Lung (tissue), 12 donors: ENCODE results near the gene PAM. TPM values are rescaled to one million over a fixed set of nuclear protein-coding genes. Genes with fewer than 3 reads are reported as not detected.

Source experiments
- ATAC-seq: fragments of 200-7000 bp; cut with Tn5 transposase; one replicate; pipeline ENCODE4 v1.9.1; 2020; ENCODE audit warnings: moderate number of reproducible peaks; ENCODE audit not compliant: insufficient read depth, low FRiP score
- DNase-seq, 3 donors: peaks; one replicate each; pipeline ENCODE4 v3.0.0-alpha.2; 2013 to 2017
- H3K27ac ChIP-seq, 2 donors: one replicate each; pipeline ENCODE4 v1.5.1; 2013; ENCODE audit warnings: mild to moderate bottlenecking in 2 of 2, moderate library complexity in 2 of 2, control low read depth in 1 of 2, inconsistent platforms in 1 of 2, low read depth in 1 of 2, low read length in 1 of 2
- H3K27me3 ChIP-seq, 3 donors: one replicate each; pipeline ENCODE4 v1.5.1; 2013; ENCODE audit warnings: low read length in 2 of 3; ENCODE audit not compliant: control insufficient read depth in 3 of 3, insufficient read depth in 3 of 3
- H3K36me3 ChIP-seq, 4 donors: one replicate each; pipeline ENCODE4 v1.5.1; 2013; ENCODE audit warnings: low read length in 4 of 4, mild to moderate bottlenecking in 1 of 4, moderate library complexity in 1 of 4; ENCODE audit not compliant: control insufficient read depth in 4 of 4, insufficient read depth in 4 of 4
- H3K4me1 ChIP-seq, 5 donors: one replicate each; pipeline ENCODE4 v1.5.1; 2013; ENCODE audit warnings: low read length in 5 of 5, mild to moderate bottlenecking in 2 of 5, moderate library complexity in 1 of 5; ENCODE audit not compliant: control insufficient read depth in 5 of 5, insufficient read depth in 5 of 5
- H3K4me3 ChIP-seq: one replicate; pipeline ENCODE4 v1.5.1; 2013; ENCODE audit warnings: mild to moderate bottlenecking, control low read depth, moderate library complexity
- H3K9ac ChIP-seq, 2 donors: one replicate each; pipeline ENCODE4 v1.5.1; 2013; ENCODE audit warnings: low read length in 2 of 2, control low read depth in 1 of 2; ENCODE audit not compliant: insufficient read depth in 1 of 2
- H3K9me3 ChIP-seq, 4 donors: one replicate each; pipeline ENCODE4 v1.5.1; 2013; ENCODE audit warnings: low read length in 3 of 4, mild to moderate bottlenecking in 1 of 4, moderate library complexity in 1 of 4; ENCODE audit not compliant: control insufficient read depth in 4 of 4, insufficient read depth in 3 of 4
- WGBS, 2 donors: extraction: QIAGEN DNeasy Blood & Tissue Kit; methylation state at CpG; one replicate each; pipeline ENCODE4 v1.1.7; 2013; 5-methylcytosine and 5-hydroxymethylcytosine counted together
- polyA plus RNA-seq, 2 donors: library from polyadenylated mRNA; stranded (reverse); fragments of 200-250 nt; gene quantifications; one replicate each; pipeline ENCODE4 v1.2.1, GENCODE V29; 2013
- total RNA-seq, 2 donors: library from RNA; depleted of rRNA in 1 of 2; stranded (reverse); fragments of >200 nt in 1 of 2; gene quantifications; one replicate each; pipeline ENCODE4 v1.2.1, GENCODE V29; 2014 to 2021
- TF ChIP-seq, protein P1 (sequence below): IDR thresholded peaks from 2 replicates; pipeline ENCODE4 v1.5.1; 2012; ENCODE audit warnings: mild to moderate bottlenecking; ENCODE audit errors: control extremely low read depth, extremely low read depth
- donor health status: control.
- donor health status: control.
- donor health status: Bipolar disorder and iron deficiency.
- donor health status: healthy.
- donor health status: DM: yes; HTN: yes; CAD: no.

The PAM gene
- total and polyA plus RNA-seq, 4 donors = 117 to 248 (median 151) TPM

DNA sequence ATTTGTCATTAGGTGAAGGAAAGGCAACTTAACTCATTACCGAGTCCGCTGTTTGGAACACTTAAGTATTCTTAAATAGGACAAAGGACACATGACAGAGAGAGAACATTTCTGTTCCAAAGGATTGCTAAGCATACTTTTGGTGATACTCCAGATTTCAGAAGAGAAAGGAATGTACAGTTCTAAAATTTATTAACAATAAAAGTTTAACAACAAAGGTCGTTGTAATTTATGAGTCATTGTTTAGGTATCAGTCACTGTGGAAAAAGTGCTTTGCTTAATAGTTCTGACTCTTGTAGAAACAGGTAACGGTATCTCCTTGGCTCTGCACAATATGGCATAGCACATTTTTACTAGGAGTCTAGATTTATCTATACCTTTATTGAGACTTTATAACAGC is 36.3 kb upstream of the PAM start:
- WGBS, 2 donors = 71 to 84% methylated on average over 4 of the region's 4 CpGs
- peaks cover 0 to 2% (median 0%) of the 10 kb centered on the region in 4 donors for H3K9me3 ChIP-seq
- H3K9ac ChIP-seq = no peak overlapping the region
- no peaks in the 10 kb centered on the region for H3K36me3 ChIP-seq
- no peaks in the 10 kb centered on the region for H3K27me3 ChIP-seq
- DNase-seq = no peak
- no peak overlapping the region for H3K4me3 ChIP-seq
- no peaks in the 10 kb centered on the region for H3K4me1 ChIP-seq
- TF ChIP-seq, protein P1, sequence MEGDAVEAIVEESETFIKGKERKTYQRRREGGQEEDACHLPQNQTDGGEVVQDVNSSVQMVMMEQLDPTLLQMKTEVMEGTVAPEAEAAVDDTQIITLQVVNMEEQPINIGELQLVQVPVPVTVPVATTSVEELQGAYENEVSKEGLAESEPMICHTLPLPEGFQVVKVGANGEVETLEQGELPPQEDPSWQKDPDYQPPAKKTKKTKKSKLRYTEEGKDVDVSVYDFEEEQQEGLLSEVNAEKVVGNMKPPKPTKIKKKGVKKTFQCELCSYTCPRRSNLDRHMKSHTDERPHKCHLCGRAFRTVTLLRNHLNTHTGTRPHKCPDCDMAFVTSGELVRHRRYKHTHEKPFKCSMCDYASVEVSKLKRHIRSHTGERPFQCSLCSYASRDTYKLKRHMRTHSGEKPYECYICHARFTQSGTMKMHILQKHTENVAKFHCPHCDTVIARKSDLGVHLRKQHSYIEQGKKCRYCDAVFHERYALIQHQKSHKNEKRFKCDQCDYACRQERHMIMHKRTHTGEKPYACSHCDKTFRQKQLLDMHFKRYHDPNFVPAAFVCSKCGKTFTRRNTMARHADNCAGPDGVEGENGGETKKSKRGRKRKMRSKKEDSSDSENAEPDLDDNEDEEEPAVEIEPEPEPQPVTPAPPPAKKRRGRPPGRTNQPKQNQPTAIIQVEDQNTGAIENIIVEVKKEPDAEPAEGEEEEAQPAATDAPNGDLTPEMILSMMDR = no peak
- ATAC-seq = no peak
- H3K27ac ChIP-seq = no peak overlapping the region

DNA sequence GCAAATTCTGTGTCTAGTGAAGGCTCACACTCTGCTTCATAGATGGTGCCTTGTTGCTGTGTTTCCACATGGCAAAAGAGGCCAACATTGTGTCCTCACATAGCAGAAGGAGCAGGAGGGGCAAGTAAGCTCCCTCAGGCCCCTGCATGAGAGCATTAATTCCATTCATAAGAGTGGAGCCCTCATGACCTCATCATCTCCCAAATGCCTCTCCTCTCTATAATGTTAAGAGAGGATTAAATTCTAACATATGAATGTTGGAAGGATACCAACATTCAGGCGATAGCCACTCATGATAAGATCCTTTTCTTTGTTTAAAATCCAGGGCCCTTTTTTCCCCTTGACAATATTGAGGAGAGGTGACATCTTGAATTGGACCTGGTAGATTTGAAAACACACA is 35.2 kb upstream of the PAM start:
- no peaks in the 10 kb centered on the region for H3K4me1 ChIP-seq
- no peak overlapping the region for H3K9ac ChIP-seq
- no peak for DNase-seq
- peaks cover 0 to 2% (median 0%) of the 10 kb centered on the region in 4 donors for H3K9me3 ChIP-seq
- H3K27ac ChIP-seq = no peak overlapping the region
- ATAC-seq = no peak
- no peaks in the 10 kb centered on the region for H3K36me3 ChIP-seq
- no peaks in the 10 kb centered on the region for H3K27me3 ChIP-seq
- TF ChIP-seq, protein P1 = no peak
- no peak overlapping the region for H3K4me3 ChIP-seq
- 56 to 79% methylated on average over 1 of the region's 1 CpG for WGBS, 2 donors

DNA sequence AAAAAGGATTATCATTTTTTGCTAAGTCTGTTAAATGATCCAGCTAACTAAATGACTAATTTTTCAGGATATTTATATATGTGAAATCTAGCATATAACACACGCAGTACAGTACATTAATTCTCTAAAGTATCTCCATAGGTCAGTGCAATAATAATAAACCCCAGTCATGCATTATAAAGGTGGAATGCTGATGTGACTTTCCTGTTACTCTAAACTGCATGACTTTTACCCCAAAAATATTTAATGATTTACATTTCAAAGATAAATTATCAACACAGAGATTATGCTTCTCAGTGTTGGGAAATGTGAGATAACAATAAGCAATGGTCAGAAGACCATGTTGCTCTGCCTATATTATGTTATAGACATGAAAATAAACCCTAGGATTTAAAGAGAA is 34.1 kb upstream of the PAM start:
- no peaks in the 10 kb centered on the region for H3K27me3 ChIP-seq
- no peak overlapping the region for H3K27ac ChIP-seq
- TF ChIP-seq, protein P1 = no peak
- H3K4me3 ChIP-seq = no peak overlapping the region
- no peak for ATAC-seq
- 88 to 91% methylated on average over 1 of the region's 1 CpG for WGBS, 2 donors
- H3K36me3 ChIP-seq = no peaks in the 10 kb centered on the region
- no peaks in the 10 kb centered on the region for H3K4me1 ChIP-seq
- peaks cover 0 to 2% (median 0%) of the 10 kb centered on the region in 4 donors for H3K9me3 ChIP-seq
- H3K9ac ChIP-seq = no peak overlapping the region
- no peak for DNase-seq

DNA sequence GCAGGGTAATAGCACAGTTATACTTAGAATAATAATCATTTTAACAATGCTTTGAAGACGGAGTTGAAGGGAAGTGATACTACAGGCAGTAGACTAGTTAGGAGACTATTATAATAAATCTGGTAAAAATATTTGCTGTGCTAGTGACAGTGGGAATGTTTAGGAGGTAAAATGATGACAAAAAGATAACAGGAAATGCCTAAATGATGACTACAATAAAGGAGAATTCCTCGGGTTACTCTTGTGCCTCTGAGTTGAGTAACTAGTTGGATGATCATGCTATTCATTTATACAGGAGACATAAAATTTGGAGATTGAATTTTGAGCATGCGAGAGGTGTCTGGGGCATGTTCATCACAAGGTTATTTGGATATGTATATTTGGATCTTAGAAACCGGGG is 32.2 kb upstream of the PAM start:
- Histone ChIP-seq H3K36me3 (no peaks in the 10 kb centered on the region), H3K27ac (no peak overlapping the region), H3K4me3 (no peak overlapping the region), H3K9ac (no peak overlapping the region), H3K9me3 (peaks cover 0 to 2% (median 0%) of the 10 kb centered on the region in 4 donors), H3K4me1 (no peaks in the 10 kb centered on the region), H3K27me3 (no peaks in the 10 kb centered on the region)
- WGBS, 2 donors = 77 to 88% methylated on average over 4 of the region's 4 CpGs
- TF ChIP-seq, protein P1 = no peak
- DNase-seq (no peak), ATAC-seq (no peak)
